Ishikawa (cell line): Measurements from ENCODE around the gene ABCA7.

Experiments
- CEBPB ChIP-seq: IDR thresholded peaks from 2 replicates; pipeline ENCODE4 v1.6.1; 2012
- CREB1 ChIP-seq: IDR thresholded peaks from 2 replicates; pipeline ENCODE4 v1.6.1; 2012; ENCODE audit warnings: low read depth
- EGR1 ChIP-seq: IDR thresholded peaks from 2 replicates; pipeline ENCODE4 v1.6.1; 2012
- EP300 ChIP-seq: IDR thresholded peaks from 2 replicates; pipeline ENCODE4 v1.6.1; 2012; ENCODE audit warnings: borderline replicate concordance
- FOXM1 ChIP-seq: IDR thresholded peaks from 2 replicates; pipeline ENCODE4 v1.6.1; 2012; ENCODE audit warnings: low read depth, borderline replicate concordance
- MAX ChIP-seq: IDR thresholded peaks from 2 replicates; pipeline ENCODE4 v1.6.1; 2012
- NFIC ChIP-seq: IDR thresholded peaks from 2 replicates; pipeline ENCODE4 v1.6.1; 2012
- RAD21 ChIP-seq: IDR thresholded peaks from 2 replicates; pipeline ENCODE4 v1.6.1; 2012; ENCODE audit warnings: low read depth
- TAF1 ChIP-seq: IDR thresholded peaks from 2 replicates; pipeline ENCODE4 v1.6.1; 2012; ENCODE audit warnings: low read depth, mild to moderate bottlenecking
- TCF12 ChIP-seq: IDR thresholded peaks from 2 replicates; pipeline ENCODE4 v1.6.1; 2012; ENCODE audit warnings: low read depth
- TEAD4 ChIP-seq: IDR thresholded peaks from 2 replicates; pipeline ENCODE4 v1.6.1; 2012
- USF1 ChIP-seq: IDR thresholded peaks from 2 replicates; pipeline ENCODE4 v1.6.1; 2012
- YY1 ChIP-seq: IDR thresholded peaks from 2 replicates; pipeline ENCODE4 v1.6.1; 2012; ENCODE audit warnings: low read depth
- ZBTB7A ChIP-seq: IDR thresholded peaks from 2 replicates; pipeline ENCODE4 v1.6.1; 2012; ENCODE audit warnings: low read depth
- TF ChIP-seq, protein P1 (sequence below): IDR thresholded peaks from 2 replicates; pipeline ENCODE4 v1.6.1; 2012; ENCODE audit warnings: low read depth, mild to moderate bottlenecking

Gene ABCA7

DNA sequence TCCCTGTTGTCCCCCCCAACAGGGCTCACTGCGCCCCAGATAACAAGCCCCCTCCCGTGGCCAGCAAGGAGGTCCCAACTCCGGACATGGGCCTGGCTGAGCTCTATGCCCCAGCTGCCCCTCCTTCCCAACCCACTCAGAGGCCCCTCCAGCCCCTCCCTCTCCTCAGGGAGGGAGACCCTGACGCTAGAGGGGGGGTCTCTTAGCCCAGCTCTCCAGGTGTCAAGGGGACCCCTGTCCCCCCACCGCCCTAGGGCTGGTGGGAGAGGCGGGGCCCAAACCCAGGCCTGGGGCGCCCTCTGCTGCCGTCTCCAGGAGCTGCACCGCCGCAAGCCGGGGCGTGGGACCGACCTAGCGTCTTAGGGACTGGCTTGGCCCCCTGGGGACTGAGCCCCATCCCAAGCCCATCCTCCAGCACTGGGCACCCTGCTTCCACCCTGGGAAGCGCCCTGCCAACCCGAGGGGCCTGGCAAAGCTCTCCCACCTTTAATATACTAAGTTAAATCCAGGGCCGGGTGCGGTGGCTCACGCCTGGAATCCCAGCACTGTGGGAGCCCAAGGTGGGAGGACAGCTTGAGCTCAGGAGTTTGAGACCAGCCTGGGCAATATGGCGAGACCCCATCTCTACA lies 38.3 kb upstream of the ABCA7 start:
- TF ChIP-seq ZBTB7A, result peak; percentile 92
- peak; percentile 82 for TF ChIP-seq RAD21
- no peak for TF ChIP-seq CREB1

- TF ChIP-seq FOXM1, result no peak
- no peak for TF ChIP-seq NFIC
- no peak for TF ChIP-seq TAF1
- TF ChIP-seq EGR1, result no peak
- TF ChIP-seq ZBTB7A, result no peak
- TF ChIP-seq TCF12, result no peak
- no peak for TF ChIP-seq TEAD4
- TF ChIP-seq USF1, result no peak
- no peak for TF ChIP-seq CREB1
- no peak for TF ChIP-seq RAD21
- no peak for TF ChIP-seq CEBPB
- TF ChIP-seq YY1, result no peak
Observed at GRCh38 chr19:1002600-1002999, 37.3 kb upstream of the ABCA7 start.

DNA sequence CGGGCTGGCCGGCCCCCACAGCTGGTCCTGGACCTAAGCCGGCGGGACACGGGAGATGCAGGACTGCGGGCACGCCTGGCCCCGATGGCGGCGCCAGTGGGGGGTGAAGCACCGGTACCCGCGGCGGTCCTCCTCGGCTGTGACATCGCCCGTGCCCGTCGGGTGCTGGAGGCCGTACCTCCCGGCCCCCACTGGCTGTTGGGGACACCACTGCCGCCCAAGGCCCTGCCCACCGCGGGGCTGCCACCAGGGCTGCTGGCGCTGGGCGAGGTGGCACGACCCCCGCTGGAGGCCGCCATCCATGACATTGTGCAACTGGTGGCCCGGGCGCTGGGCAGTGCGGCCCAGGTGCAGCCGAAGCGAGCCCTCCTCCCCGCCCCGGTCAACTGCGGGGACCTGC lies 36.6 kb upstream of the ABCA7 start:
- TF ChIP-seq ZBTB7A, result no peak
- no peak for TF ChIP-seq CREB1
- no peak for TF ChIP-seq EP300
- no peak for TF ChIP-seq TAF1
- no peak for TF ChIP-seq EGR1
- no peak for TF ChIP-seq FOXM1

GRCh38 chr19:1004204-1004802 lies 35.6 kb upstream of the ABCA7 start:
- TF ChIP-seq MAX, result peak; percentile 28; the same call in 1 of the 2 replicates
- TF ChIP-seq FOXM1, result no peak

GRCh38 chr19:1004803-1005664 lies 34.9 kb upstream of the ABCA7 start:
- TF ChIP-seq MAX (peak; percentile 76), NFIC (no peak)

DNA sequence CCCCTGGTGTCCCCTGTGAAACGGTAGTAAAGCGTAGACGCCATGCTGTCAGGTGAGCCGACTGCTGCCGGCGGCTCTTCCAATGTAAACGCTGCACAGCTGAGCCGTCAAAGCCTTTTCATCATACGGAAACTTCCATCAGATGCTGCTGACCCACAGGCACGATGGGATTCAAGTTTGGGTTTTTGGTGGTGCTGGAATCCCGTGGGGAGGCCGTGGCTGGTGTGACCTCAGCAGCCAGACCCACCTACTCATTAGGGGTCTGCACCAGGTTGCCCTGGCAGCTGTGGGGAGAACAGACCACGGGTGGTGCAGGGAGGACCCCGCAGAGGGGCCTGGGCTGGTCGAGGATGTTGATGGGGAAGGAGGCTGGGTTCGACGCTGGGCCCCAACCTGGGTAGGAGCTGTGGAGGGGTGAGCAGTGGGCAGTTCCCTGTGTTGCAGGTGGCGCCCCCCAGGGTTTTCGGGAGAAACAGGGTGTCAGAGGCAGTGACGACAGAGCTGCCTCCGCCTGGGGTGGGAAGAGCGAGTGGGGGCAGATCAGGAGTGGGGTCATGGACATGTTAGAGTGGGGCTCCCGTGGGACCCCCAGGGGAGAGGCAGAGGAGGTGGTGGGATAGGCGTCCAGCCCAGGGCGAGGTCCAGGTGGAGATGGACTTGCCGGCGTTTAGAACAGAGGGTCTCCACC lies 33.1 kb upstream of the ABCA7 start:
- TF ChIP-seq MAX (no peak), NFIC (no peak), CEBPB (no peak)

GRCh38 chr19:1007399-1008251 lies 32.3 kb upstream of the ABCA7 start:
- no peak for TF ChIP-seq TEAD4
- no peak for TF ChIP-seq NFIC
- TF ChIP-seq, protein P1, sequence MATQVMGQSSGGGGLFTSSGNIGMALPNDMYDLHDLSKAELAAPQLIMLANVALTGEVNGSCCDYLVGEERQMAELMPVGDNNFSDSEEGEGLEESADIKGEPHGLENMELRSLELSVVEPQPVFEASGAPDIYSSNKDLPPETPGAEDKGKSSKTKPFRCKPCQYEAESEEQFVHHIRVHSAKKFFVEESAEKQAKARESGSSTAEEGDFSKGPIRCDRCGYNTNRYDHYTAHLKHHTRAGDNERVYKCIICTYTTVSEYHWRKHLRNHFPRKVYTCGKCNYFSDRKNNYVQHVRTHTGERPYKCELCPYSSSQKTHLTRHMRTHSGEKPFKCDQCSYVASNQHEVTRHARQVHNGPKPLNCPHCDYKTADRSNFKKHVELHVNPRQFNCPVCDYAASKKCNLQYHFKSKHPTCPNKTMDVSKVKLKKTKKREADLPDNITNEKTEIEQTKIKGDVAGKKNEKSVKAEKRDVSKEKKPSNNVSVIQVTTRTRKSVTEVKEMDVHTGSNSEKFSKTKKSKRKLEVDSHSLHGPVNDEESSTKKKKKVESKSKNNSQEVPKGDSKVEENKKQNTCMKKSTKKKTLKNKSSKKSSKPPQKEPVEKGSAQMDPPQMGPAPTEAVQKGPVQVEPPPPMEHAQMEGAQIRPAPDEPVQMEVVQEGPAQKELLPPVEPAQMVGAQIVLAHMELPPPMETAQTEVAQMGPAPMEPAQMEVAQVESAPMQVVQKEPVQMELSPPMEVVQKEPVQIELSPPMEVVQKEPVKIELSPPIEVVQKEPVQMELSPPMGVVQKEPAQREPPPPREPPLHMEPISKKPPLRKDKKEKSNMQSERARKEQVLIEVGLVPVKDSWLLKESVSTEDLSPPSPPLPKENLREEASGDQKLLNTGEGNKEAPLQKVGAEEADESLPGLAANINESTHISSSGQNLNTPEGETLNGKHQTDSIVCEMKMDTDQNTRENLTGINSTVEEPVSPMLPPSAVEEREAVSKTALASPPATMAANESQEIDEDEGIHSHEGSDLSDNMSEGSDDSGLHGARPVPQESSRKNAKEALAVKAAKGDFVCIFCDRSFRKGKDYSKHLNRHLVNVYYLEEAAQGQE, result no peak
- no peak for TF ChIP-seq MAX
- TF ChIP-seq CEBPB, result no peak
- no peak for TF ChIP-seq TCF12
- TF ChIP-seq YY1, result no peak
- no peak for TF ChIP-seq FOXM1
- no peak for TF ChIP-seq CREB1
- no peak for TF ChIP-seq RAD21
- no peak for TF ChIP-seq EGR1
- TF ChIP-seq EP300, result no peak
- TF ChIP-seq TAF1, result no peak
- no peak for TF ChIP-seq USF1
- no peak for TF ChIP-seq ZBTB7A
